ENCODE measurements around the gene HTT-AS. TPM values are rescaled to one million over a fixed set of nuclear protein-coding genes. Genes with fewer than 3 reads are reported as not detected.

HTT-AS gene
- total RNA-seq, 1 experiment from 2014 or later = not detected

DNA sequence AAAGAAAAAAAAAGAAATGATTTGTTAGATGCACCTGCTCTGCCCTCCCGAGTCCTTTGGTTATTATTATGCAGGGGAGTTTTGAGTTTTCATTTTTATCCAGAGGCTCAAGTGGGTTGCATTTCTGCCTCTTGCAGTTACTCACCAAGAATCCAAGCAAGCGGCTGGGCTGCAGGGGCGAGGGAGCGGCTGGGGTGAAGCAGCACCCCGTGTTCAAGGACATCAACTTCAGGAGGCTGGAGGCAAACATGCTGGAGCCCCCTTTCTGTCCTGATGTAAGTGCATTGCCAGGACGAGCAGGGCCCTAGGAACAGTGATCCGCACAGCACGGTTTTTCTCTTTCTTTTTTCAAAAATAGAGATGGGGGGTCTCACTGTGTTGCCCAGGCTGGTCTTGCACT lies 39.1 kb downstream of the HTT-AS start:
- Mint-ChIP-seq H3K9me3 (ENCODE audit: low read depth, unreplicated experiment) (no peaks in the 10 kb centered on the region), H3K36me3 (ENCODE audit: insufficient read depth, unreplicated experiment) (no peaks in the 10 kb centered on the region), H3K27ac (ENCODE audit: unreplicated experiment) (no peak overlapping the region), H3K27me3 (ENCODE audit: unreplicated experiment) (peaks cover 46% of the 10 kb centered on the region), H3K4me3 (ENCODE audit: low read depth, unreplicated experiment) (no peak overlapping the region), H3K4me1 (ENCODE audit: low read depth, unreplicated experiment) (peaks cover 32% of the 10 kb centered on the region)
- no TSS peak for BruUV-seq (replicated peaks)
- CTCF ChIA-PET = no interaction called here
- DNase-seq = no peak
- TF ChIP-seq, protein P1, sequence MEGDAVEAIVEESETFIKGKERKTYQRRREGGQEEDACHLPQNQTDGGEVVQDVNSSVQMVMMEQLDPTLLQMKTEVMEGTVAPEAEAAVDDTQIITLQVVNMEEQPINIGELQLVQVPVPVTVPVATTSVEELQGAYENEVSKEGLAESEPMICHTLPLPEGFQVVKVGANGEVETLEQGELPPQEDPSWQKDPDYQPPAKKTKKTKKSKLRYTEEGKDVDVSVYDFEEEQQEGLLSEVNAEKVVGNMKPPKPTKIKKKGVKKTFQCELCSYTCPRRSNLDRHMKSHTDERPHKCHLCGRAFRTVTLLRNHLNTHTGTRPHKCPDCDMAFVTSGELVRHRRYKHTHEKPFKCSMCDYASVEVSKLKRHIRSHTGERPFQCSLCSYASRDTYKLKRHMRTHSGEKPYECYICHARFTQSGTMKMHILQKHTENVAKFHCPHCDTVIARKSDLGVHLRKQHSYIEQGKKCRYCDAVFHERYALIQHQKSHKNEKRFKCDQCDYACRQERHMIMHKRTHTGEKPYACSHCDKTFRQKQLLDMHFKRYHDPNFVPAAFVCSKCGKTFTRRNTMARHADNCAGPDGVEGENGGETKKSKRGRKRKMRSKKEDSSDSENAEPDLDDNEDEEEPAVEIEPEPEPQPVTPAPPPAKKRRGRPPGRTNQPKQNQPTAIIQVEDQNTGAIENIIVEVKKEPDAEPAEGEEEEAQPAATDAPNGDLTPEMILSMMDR (IDR thresholded peaks at IDR 0.05; ENCODE audit: unreplicated experiment) = no peak
- intact Hi-C loops (cut with micrococcal nuclease; ENCODE audit: unreplicated experiment) = no loop called here

DNA sequence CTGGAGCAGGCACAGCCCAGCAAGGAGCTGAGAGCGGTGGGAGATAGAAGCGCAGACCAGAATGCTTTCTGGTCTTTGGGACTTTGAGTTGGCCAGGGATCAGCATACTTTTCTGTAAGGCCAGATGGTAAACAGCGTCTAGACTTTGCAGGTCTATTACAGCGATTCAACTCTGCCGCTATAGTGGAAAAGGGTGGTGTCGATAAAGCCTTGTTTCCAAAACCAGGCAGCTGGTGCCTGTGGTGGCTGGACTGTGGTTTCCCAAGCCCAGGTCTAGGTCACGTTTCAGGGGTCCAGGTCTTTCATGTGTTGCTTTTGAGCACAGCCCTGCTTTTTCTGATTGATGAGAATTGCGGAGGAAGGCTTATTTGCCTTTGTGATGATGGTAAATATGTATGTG lies 40.1 kb downstream of the HTT-AS start:
- Mint-ChIP-seq H3K9me3 (ENCODE audit: low read depth, unreplicated experiment) (no peaks in the 10 kb centered on the region), H3K4me1 (ENCODE audit: low read depth, unreplicated experiment) (peaks cover 32% of the 10 kb centered on the region), H3K36me3 (ENCODE audit: insufficient read depth, unreplicated experiment) (no peaks in the 10 kb centered on the region), H3K4me3 (ENCODE audit: low read depth, unreplicated experiment) (no peak overlapping the region), H3K27ac (ENCODE audit: unreplicated experiment) (no peak overlapping the region), H3K27me3 (ENCODE audit: unreplicated experiment) (peaks cover 48% of the 10 kb centered on the region)
- TF ChIP-seq, protein P1 (IDR thresholded peaks at IDR 0.05; ENCODE audit: unreplicated experiment) = no peak
- intact Hi-C loops (cut with micrococcal nuclease; ENCODE audit: unreplicated experiment) = no loop called here
- no TSS peak for BruUV-seq (replicated peaks)
- CTCF ChIA-PET = no interaction called here
- no peak for DNase-seq

- CTCF ChIA-PET = interaction anchor here (1.7 kb wide), 1 partner anchor 22 kb away, joined by 7 read pairs; no protein-coding TSS in a partner anchor
- H3K9me3 Mint-ChIP-seq (ENCODE audit: low read depth, unreplicated experiment) = no peaks in the 10 kb centered on the region
- H3K36me3 Mint-ChIP-seq (ENCODE audit: insufficient read depth, unreplicated experiment) = no peaks in the 10 kb centered on the region
- DNase-seq = peak; percentile 78
- peaks cover 33% of the 10 kb centered on the region for H3K27me3 Mint-ChIP-seq (ENCODE audit: unreplicated experiment)
- H3K27ac Mint-ChIP-seq (ENCODE audit: unreplicated experiment) = no peak overlapping the region
- intact Hi-C loops (cut with micrococcal nuclease; ENCODE audit: unreplicated experiment) = no loop called here
- no TSS peak for BruUV-seq (replicated peaks)
- TF ChIP-seq, protein P1 (IDR thresholded peaks at IDR 0.05; ENCODE audit: unreplicated experiment) = no peak
- peaks cover 17% of the 10 kb centered on the region for H3K4me1 Mint-ChIP-seq (ENCODE audit: low read depth, unreplicated experiment)
- H3K4me3 Mint-ChIP-seq (ENCODE audit: low read depth, unreplicated experiment) = no peak overlapping the region
Measured at GRCh38 chr4:3031357-3032082, 42.8 kb downstream of the HTT-AS start.

- CTCF ChIA-PET = interaction anchor here (1.7 kb wide), 1 partner anchor 21 kb away, joined by 7 read pairs; no protein-coding TSS in a partner anchor
- Mint-ChIP-seq H3K4me3 (ENCODE audit: low read depth, unreplicated experiment) (no peak overlapping the region), H3K4me1 (ENCODE audit: low read depth, unreplicated experiment) (peaks cover 17% of the 10 kb centered on the region), H3K27ac (ENCODE audit: unreplicated experiment) (peak overlapping the region; percentile 19), H3K36me3 (ENCODE audit: insufficient read depth, unreplicated experiment) (no peaks in the 10 kb centered on the region), H3K9me3 (ENCODE audit: low read depth, unreplicated experiment) (no peaks in the 10 kb centered on the region), H3K27me3 (ENCODE audit: unreplicated experiment) (peaks cover 25% of the 10 kb centered on the region)
- TF ChIP-seq, protein P1 (IDR thresholded peaks at IDR 0.05; ENCODE audit: unreplicated experiment) = no peak
- BruUV-seq (replicated peaks) = no TSS peak
- no peak for DNase-seq
- intact Hi-C loops (cut with micrococcal nuclease; ENCODE audit: unreplicated experiment) = no loop called here
Measured at GRCh38 chr4:3030566-3031356, 43.6 kb downstream of the HTT-AS start.
